NAMALWA (cell line): Measurements from ENCODE around the gene C1orf159.
A peak's percentile ranks its signal among the peaks of the same experiment; 100 is the strongest.
"Not testable (repeated sequence)": the region's sequence is repeated elsewhere in the genome, so short reads cannot be mapped to it uniquely, and the experiment has no call there.

Experiments
- DNase-seq: peaks from one replicate; pipeline ENCODE4 v3.0.0-alpha.2; 2015; ENCODE audit warnings: low spot score

The C1orf159 gene

GRCh38 chr1:1066403-1067283 is 49.2 kb downstream of the C1orf159 start:
- peak; percentile 82 for DNase-seq

- not testable (repeated sequence) for DNase-seq
Observed at GRCh38 chr1:1065940-1066304, 50.0 kb downstream of the C1orf159 start.

DNA sequence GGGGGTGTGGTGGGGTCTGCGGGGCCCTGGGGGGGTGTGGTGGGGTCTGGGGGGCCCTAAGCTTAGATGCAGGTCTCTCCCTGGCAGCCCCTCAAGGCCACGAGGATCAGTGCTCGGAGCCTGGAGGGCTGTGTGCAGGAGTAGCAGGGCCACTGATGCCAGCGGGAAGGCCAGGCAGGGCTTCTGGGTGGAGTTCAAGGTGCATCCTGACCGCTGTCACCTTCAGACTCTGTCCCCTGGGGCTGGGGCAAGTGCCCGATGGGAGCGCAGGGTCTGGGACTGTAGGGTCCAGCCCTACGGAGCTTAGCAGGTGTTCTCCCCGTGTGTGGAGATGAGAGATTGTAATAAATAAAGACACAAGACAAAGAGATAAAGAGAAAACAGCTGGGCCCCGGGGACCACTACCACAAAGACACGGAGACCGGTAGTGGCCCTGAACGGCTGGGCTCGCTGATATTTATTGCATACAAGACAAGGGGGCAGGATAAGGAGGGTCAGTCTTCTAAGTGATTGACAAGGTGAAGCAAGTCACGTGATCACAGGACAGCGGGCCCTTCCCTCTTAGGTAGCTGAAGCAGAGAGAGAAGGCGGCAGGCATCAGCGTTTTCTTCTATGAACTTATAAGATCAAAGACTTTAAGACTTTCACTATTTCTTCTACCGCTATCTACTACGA is 50.5 kb downstream of the C1orf159 start:
- DNase-seq, result no peak

DNA sequence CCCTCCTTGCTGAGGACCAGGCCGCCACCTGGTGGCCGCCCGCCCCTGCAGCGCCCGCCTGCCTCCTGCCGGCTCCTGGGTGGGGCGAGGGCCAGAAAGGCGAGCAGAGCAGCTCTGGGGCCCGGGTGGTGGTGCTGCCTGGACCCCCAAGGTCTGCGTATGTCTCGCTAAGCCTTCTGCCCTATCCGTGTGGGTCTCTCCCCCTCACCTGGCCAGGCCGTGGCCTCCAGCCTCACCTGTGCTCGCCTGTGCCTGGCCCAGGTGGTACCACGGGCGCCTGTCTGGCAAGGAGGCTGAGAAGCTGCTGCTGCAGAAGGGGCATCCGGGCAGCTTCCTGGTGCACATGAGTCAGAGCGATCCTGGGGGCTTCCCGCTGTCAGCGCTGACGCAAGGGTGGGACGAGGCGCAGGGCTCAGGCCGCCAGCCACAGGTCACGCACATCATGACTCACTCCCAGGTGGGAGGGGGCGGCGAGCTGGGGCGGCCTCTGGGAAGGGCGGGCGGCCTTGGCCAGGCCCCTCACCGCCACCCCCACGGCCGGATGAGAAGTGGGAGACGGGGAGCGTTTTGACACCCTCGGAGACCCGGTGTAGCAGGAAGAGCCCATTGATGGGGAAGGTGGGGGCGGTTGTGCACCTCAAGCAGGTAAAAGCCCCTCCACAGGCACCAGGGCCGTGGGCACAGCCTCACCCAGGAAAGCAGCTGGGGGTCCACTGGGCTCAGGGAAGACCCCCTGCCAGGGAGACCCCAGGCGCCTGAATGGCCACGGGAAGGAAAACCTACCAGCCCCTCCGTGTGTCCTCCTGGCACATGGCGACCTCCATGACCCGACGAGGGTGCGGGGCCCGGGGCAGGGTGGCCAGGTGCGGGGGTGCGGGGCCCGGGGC is 51.7 kb downstream of the C1orf159 start:
- DNase-seq, result peak; percentile 78

- DNase-seq, result no peak
Observed at GRCh38 chr1:1063261-1063944, 52.5 kb downstream of the C1orf159 start.

DNA sequence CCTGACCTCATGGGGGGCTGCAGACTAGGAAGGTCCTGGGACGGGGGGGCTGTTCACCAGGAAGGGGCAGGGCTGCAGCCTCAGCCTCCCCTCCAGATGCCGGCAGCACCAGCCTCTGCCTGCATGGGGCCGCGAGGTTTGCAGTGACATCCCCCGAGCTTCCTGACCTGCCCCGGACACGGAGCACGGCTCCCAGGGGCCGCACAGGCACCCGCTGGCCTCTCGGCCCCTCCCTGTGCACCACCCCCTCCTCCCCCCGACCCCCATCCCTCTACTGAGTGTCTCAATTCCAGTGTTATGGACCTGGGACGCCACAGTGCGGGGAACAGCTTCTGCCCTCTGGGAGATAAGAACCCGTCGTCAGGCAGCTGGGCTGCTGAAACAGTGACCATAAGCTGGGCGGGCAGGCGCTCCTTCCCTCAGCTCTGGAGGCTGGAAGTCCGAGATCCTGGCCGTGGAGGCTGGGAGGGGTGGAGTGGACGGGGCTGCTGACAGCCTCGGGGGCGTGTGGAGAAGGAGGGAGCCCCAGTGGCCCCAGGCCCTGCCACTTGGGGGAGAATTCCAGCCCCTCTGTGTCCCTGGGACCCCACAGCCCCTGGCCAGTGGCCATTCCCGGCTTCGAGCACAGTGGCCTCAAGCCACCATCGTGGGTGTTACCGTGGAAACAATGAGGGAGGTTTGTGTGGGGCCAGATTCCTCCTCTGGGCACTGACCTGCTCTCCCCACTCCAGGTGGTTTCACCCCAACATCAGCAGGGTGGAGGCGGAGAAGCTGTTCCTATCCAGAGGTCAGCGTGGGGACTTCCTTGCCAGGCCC is 53.3 kb downstream of the C1orf159 start:
- no peak for DNase-seq

DNA sequence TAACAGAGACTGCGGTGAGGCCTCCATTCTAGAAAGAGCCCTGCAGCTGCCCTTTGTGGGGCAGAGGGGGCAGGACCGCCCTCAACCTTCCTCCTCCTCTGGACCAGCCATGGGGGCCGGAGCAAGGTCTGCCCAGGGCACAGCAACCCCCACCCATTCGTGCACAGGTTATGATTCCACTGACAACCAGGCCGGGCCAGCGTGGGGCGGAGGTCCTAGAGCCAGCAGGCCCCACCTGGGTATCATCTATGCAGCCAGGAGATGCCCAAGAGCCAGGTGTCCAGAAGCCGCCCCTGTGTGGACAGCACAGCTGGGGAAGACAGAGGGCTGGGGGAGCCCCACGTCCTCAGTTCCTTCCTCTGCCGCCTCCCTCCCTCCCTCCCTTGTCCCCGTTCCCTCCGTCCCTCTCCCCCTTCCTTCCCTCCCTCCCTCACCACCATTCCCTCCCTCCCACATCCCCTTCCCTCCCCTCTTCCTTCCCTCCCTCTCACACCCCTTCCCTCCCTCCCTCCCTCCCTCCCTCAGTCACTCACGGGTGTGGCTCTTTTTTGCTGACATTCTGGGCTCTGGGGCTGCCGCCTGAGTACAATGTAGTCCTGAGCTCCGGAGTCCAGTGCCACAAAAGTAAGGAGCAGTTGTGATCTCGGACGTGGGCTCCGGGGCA is 54.1 kb downstream of the C1orf159 start:
- DNase-seq, result no peak

- DNase-seq, result no peak
Observed at GRCh38 chr1:1060281-1061000, 55.4 kb downstream of the C1orf159 start.

DNA sequence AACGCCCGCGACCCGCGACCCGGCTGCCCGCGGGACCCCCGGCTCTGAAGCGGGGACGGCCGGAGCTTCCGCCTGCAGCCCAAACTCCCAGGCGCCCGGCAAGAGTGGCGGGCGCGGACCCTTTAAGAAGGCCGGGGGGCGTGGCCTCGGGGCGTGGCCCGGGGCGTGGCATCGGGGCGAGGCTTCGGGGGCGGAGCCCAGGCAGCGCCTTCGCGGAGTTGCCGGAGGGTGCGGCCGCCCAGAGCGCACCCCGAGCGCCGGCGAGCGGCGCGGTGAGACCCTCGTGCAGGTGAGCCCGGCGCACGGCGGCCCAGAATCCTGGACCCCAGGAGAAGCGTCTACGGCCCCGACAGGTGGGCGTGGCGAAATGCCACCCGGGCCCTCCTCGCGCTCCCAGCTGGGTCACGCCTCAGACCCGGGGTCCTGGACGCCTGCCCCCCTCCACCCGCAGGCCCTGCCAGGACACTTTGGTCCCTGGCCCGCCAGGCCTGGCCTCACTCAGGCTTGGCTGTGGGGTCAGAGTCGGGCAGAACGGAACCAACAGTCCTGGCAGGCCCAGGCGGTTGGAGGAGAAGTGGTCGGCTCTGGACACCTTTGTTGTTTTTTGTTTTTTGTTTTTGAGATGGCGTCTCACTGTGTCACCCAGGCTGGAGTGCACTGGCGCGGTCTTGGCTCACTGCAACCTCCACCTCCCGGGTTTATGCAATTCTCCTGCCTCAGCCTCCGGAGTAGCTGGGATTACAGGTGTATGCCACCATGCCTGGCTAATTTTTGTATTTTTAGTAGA is 56.2 kb downstream of the C1orf159 start:
- DNase-seq, result peak; percentile 94

DNA sequence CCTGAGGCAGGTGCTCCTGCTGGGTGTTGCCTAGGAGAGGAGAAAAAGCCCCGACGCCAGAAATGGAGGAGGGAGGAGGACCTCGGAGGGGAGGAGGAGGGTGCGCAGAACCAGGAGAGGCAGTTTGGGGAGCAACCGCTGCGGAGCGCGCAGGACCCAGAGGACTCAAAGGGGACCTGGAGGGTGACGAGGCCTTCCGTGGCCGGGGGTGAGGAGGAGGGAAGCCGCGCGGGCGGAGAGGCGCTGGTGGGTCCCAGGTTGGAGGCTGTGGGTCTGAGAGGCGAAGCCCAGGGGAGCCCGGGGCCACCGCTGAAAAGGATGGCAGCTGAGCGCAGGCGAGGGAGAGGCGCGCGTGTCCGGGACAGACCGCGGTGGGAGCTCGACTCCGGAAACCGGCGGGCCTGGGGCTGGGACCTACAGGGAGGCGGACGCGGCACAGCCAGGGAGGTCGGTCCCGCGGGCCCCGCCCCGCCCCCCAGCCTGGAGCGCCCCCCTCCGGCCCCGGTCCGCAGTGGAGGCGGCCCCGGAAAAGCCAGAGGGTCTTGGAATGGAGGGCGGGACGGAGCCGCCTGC is 56.9 kb downstream of the C1orf159 start:
- no peak for DNase-seq

DNA sequence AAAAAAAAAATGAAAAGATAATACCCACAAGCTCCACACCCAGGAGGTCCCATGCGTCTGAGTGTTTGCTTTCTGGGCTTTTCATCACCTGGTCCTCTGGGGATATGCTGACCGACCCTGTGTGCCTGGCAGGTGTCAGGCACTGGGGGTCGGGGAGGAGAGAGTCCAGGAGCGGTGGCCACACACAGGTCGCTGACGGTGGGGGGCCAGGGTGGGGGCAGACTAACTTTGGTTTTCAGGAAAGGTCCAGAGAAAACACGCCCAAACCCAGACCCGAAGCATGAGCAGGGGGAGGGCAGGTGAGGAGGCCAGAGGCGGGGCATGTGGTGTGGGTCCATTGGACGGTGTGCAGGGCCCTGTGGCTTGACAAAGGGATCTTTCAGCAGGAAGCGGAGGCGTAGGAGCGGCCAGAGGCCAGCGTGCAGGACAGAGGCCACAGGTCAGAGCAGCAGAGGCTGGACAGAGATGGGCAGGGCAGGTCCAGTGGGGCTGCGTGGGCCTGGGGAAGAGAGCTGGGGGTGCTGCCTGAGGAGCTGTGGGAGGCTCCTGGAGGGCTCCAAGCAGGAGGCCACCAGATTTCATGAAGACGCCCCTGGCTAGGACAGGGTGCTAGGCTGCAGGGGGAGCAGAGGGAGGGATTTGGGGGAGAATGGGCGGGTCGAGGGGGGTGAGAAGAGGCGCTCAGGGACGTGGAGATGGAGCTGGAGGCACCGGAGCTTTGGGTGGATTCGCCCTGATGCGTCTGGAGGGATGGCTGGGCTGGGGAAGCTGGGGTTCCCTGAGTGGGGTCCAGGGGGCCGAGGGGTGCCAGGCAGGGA is 57.6 kb downstream of the C1orf159 start:
- no peak for DNase-seq

- DNase-seq, result not testable (repeated sequence)
Observed at GRCh38 chr1:1057769-1058087, 58.2 kb downstream of the C1orf159 start.

DNA sequence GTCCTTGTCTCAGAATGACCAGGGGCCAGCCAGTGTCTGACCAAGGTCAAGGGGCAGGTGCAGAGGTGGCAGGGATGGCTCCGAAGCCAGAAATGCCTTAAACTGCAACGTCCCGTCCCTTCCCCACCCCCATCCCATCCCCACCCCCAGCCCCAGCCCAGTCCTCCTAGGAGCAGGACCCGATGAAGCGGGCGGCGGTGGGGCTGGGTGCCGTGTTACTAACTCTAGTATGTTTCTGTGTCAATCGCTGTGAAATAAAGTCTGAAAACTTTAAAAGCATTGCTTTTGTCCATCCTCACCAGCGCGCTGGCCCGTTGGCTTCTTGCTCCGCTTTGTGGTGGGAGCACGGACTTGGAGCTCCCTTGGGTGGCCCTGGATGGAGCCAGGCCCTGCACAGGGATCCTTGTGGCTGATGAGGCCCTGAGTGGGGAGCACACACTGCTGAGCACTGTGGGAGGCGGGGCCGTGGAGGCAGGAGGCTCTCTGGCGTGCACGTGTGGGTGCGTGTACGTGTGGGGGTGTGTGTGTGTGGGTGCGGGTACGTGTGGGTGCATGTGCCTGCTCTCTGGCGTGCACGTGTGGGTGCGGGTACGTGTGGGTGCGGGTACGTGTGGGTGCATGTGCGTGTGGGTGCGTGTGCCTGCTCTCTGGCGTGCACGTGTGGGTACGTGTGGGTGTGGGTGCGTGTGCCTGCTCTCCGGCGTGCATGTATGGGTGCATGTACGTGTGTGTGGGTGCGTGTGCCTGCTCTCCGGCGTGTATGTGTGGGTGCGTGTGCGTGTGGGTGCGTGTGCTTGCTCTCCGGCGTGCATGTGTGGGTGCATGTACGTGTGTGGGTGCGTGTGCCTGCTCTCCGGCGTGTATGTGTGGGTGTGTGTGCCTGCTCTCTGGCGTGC is 59.8 kb downstream of the C1orf159 start:
- no peak for DNase-seq

- no peak for DNase-seq
Observed at GRCh38 chr1:1054971-1055370, 60.9 kb downstream of the C1orf159 start.

DNA sequence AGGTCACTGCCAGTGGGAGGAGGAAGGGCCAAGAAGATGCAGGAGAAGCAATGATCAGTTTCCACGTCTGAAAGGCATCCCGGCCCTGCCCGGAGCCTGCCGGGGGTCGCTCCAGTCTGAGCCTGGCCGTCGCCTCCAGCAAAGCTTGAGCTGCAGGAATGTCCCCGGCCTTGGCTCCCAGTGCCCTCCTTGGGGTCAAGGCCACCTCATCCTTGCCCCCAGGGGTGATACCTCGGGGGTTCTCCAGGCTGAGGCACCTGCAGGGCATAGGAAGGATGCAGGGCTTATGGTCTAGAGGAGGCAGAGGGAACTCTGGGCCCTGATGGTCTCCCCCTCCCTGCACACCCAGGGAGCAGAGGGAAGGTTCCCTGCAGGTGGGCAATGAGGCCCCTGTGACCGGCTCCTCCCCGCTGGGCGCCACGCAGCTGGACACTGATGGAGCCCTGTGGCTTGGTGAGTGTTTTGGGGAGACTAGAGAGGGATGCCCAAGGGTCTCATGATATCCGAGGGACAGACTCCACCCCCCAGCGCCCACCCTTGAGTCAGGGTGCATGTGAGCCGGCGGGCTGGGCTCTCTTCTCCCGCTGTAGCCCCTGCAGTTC is 61.7 kb downstream of the C1orf159 start:
- DNase-seq, result no peak

DNA sequence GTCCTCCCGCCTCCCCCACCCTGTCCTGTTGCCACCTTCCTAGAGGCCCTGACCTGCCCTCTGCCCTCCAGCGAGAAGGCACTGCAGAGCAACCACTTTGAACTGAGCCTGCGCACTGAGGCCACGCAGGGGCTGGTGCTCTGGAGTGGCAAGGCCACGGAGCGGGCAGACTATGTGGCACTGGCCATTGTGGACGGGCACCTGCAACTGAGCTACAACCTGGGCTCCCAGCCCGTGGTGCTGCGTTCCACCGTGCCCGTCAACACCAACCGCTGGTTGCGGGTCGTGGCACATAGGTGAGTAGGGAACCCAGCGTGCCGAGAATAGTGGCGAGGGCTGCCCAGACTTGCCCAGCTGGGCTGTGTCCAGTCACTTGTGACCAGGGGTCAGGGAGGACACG is 62.2 kb downstream of the C1orf159 start:
- no peak for DNase-seq
